Peyer's patch (tissue), 4 donors: Measurements from ENCODE around the gene ZNF425.

Experiments
- CTCF ChIP-seq, 6 experiments: fragments of 450-650 bp in 4 of 6; fragments of 200-600 bp in 2 of 6; sonication (generic) in 1 of 6; IDR thresholded peaks; one replicate each; pipeline ENCODE4 v1.5.1; 2017 to 2019; ENCODE audit warnings: antibody characterized with exemption in 6 of 6, mild to moderate bottlenecking in 3 of 6, moderate library complexity in 1 of 6
- POLR2A ChIP-seq, 2 donors: fragments of 450-650 bp; IDR thresholded peaks; one replicate each; pipeline ENCODE4 v1.5.1; 2017; ENCODE audit warnings: antibody characterized with exemption in 2 of 2, mild to moderate bottlenecking in 2 of 2, moderate library complexity in 2 of 2

GRCh38 chr7:149084407-149084806 is 41.7 kb downstream of the ZNF425 start:
- TF ChIP-seq CTCF (IDR thresholded peaks at IDR 0.05): no peak
- no peak for TF ChIP-seq POLR2A (IDR thresholded peaks at IDR 0.05)
